DND-41 (cell line): ENCODE data around the gene ZFAND5.

Source experiments
- CTCF ChIP-seq: IDR thresholded peaks from 2 replicates; pipeline ENCODE4 v1.5.1; 2012; ENCODE audit warnings: borderline replicate concordance, low read length, moderate library complexity, mild to moderate bottlenecking; ENCODE audit not compliant: poor library complexity, severe bottlenecking; ENCODE audit errors: extremely low read depth
- EZH2 ChIP-seq: IDR thresholded peaks from 3 replicates; pipeline ENCODE4 v1.6.1; 2012; ENCODE audit warnings: borderline replicate concordance, low read depth, mild to moderate bottlenecking, moderate library complexity, low read length, inconsistent platforms; ENCODE audit not compliant: severe bottlenecking

GRCh38 chr9:72371151-72371550 lies 6.1 kb upstream of the ZFAND5 start:
- no peak for TF ChIP-seq CTCF
- no peak for TF ChIP-seq EZH2
